GM23248 (cell line): Measurements from ENCODE around the gene LRIG1.

Source experiments
- EZH2 ChIP-seq: fragments of 200-600 bp; sonication (generic); IDR thresholded peaks from 2 replicates; pipeline ENCODE4 v1.6.1; 2018; ENCODE audit warnings: antibody characterized with exemption, mild to moderate bottlenecking; ENCODE audit not compliant: insufficient read depth, poor library complexity, severe bottlenecking
- EZH2phosphoT487 ChIP-seq: fragments of 200-600 bp; sonication (generic); IDR thresholded peaks from 2 replicates; pipeline ENCODE4 v1.6.1; 2018; ENCODE audit warnings: antibody characterized with exemption, moderate library complexity, mild to moderate bottlenecking, low read depth; ENCODE audit not compliant: insufficient read depth

GRCh38 chr3:66490984-66491383, 9.8 kb downstream of the LRIG1 start:
- no peak for TF ChIP-seq EZH2
- TF ChIP-seq EZH2phosphoT487: no peak
